SK-N-SH treated with all-trans-retinoic acid at 6 μM for 48 hours (cell line): ENCODE data around the gene PEX5L.

ENCODE experiments used
- ATAC-seq: fragments of 200-7000 bp; cut with Tn5 transposase; 3 replicates; pipeline ENCODE4 v1.9.1; 2020; ENCODE audit warnings: mild to moderate bottlenecking, moderate library complexity
- ARNTL ChIP-seq: fragments of 450-650 bp; formaldehyde crosslinking; IDR thresholded peaks from 2 replicates; pipeline ENCODE4 v1.5.0; 2020; ENCODE audit warnings: low read depth, mild to moderate bottlenecking, moderate library complexity, borderline replicate concordance
- BACH2 ChIP-seq: fragments of 250-450 bp; sonication (Bioruptor Pico); IDR thresholded peaks from 2 replicates; pipeline ENCODE4 v1.9.0; 2021; ENCODE audit warnings: mild to moderate bottlenecking, borderline replicate concordance
- CREB5 ChIP-seq: fragments of 250-450 bp; sonication (Bioruptor Pico); IDR thresholded peaks from 2 replicates; pipeline ENCODE4 v1.5.1; 2020; ENCODE audit warnings: low read depth, mild to moderate bottlenecking, moderate library complexity
- CSDC2 ChIP-seq: fragments of 250-450 bp; sonication (Bioruptor Pico); IDR thresholded peaks from 2 replicates; pipeline ENCODE4 v1.5.0; 2020; ENCODE audit warnings: mild to moderate bottlenecking, moderate library complexity
- CSRNP3 ChIP-seq: fragments of 250-450 bp; sonication (Bioruptor Pico); IDR thresholded peaks from 2 replicates; pipeline ENCODE4 v1.5.1; 2021; ENCODE audit warnings: mild to moderate bottlenecking, moderate library complexity
- ESRRG ChIP-seq: fragments of 250-450 bp; sonication (Bioruptor Pico); IDR thresholded peaks from 2 replicates; pipeline ENCODE4 v1.6.1; 2021; ENCODE audit warnings: mild to moderate bottlenecking
- ISL1 ChIP-seq: fragments of 250-450 bp; sonication (Bioruptor Pico); IDR thresholded peaks from 2 replicates; pipeline ENCODE4 v2.1.2; 2022; ENCODE audit warnings: mild to moderate bottlenecking, moderate library complexity
- OSR1 ChIP-seq: fragments of 250-450 bp; sonication (Bioruptor Pico); IDR thresholded peaks from 2 replicates; pipeline ENCODE4 v1.8.0; 2022; ENCODE audit warnings: moderate library complexity, mild to moderate bottlenecking, inconsistent platforms
- PATZ1 ChIP-seq: fragments of 250-450 bp; sonication (Bioruptor Pico); IDR thresholded peaks from 2 replicates; pipeline ENCODE4 v1.8.0; 2020; ENCODE audit warnings: mild to moderate bottlenecking, moderate library complexity, borderline replicate concordance
- POU6F1 ChIP-seq: fragments of 250-450 bp; sonication (Bioruptor Pico); IDR thresholded peaks from 2 replicates; pipeline ENCODE4 v1.8.0; 2021; ENCODE audit warnings: low read depth, mild to moderate bottlenecking, moderate library complexity, borderline replicate concordance
- PPARA ChIP-seq: fragments of 250-450 bp; sonication (Bioruptor Pico); IDR thresholded peaks from 2 replicates; pipeline ENCODE4 v1.5.0; 2020; ENCODE audit warnings: mild to moderate bottlenecking, borderline replicate concordance
- SNAI2 ChIP-seq: fragments of 250-450 bp; sonication (Bioruptor Pico); IDR thresholded peaks from 2 replicates; pipeline ENCODE4 v1.5.0; 2020; ENCODE audit warnings: mild to moderate bottlenecking, moderate library complexity
- TCF4 ChIP-seq: fragments of 250-450 bp; sonication (Bioruptor Pico); IDR thresholded peaks from 2 replicates; pipeline ENCODE4 v1.8.0; 2021; ENCODE audit warnings: mild to moderate bottlenecking, moderate library complexity, borderline replicate concordance
- TOX ChIP-seq: fragments of 250-450 bp; sonication (Bioruptor Pico); IDR thresholded peaks from 2 replicates; pipeline ENCODE4 v1.8.0; 2021; ENCODE audit warnings: mild to moderate bottlenecking, moderate library complexity, borderline replicate concordance
- TSHZ2 ChIP-seq: fragments of 250-450 bp; sonication (Bioruptor Pico); IDR thresholded peaks from 2 replicates; pipeline ENCODE4 v1.5.0; 2020; ENCODE audit warnings: mild to moderate bottlenecking, moderate library complexity
- ZC3H10 ChIP-seq: fragments of 250-450 bp; sonication (Bioruptor Pico); IDR thresholded peaks from 2 replicates; pipeline ENCODE4 v1.5.1; 2021; ENCODE audit warnings: mild to moderate bottlenecking, moderate library complexity
- ZFP3 ChIP-seq: fragments of 250-450 bp; sonication (Bioruptor Pico); IDR thresholded peaks from 2 replicates; pipeline ENCODE4 v1.5.0; 2020; ENCODE audit warnings: mild to moderate bottlenecking, moderate library complexity
- ZFP30 ChIP-seq: fragments of 450-650 bp; formaldehyde crosslinking; IDR thresholded peaks from 2 replicates; pipeline ENCODE4 v1.5.0; 2022; ENCODE audit warnings: mild to moderate bottlenecking, moderate library complexity
- ZNF565 ChIP-seq: fragments of 450-650 bp; formaldehyde crosslinking; conservative IDR thresholded peaks from 2 replicates; pipeline ENCODE4 v1.5.0; 2020; ENCODE audit warnings: low read depth, mild to moderate bottlenecking, moderate library complexity
- ZNF70 ChIP-seq: fragments of 450-650 bp; formaldehyde crosslinking; IDR thresholded peaks from 2 replicates; pipeline ENCODE4 v1.5.0; 2020; ENCODE audit warnings: mild to moderate bottlenecking, moderate library complexity
- ZNF8 ChIP-seq: fragments of 450-650 bp; formaldehyde crosslinking; IDR thresholded peaks from 2 replicates; pipeline ENCODE4 v1.5.0; 2020; ENCODE audit warnings: mild to moderate bottlenecking, moderate library complexity

PEX5L gene

GRCh38 chr3:179991104-179991503 lies 45.6 kb downstream of the PEX5L start:
- ATAC-seq: no peak
- TF ChIP-seq PATZ1 (no peak), ZFP30 (CRISPR knock-in tag) (no peak), ESRRG (CRISPR knock-in tag) (no peak)

GRCh38 chr3:179981646-179982045 lies 55.1 kb downstream of the PEX5L start:
- ATAC-seq: no peak
- TF ChIP-seq TCF4 (no peak), CREB5 (no peak), ZFP3 (CRISPR knock-in tag) (no peak), POU6F1 (CRISPR knock-in tag) (no peak), OSR1 (CRISPR knock-in tag) (no peak), ARNTL (CRISPR knock-in tag) (no peak), SNAI2 (CRISPR knock-in tag) (no peak), ESRRG (CRISPR knock-in tag) (no peak), ZNF565 (CRISPR knock-in tag) (no peak), TSHZ2 (no peak), ISL1 (CRISPR knock-in tag) (no peak), ZC3H10 (no peak)

GRCh38 chr3:179977356-179977755 lies 59.4 kb downstream of the PEX5L start:
- no peak for ATAC-seq
- no peak for TF ChIP-seq TCF4
- TF ChIP-seq ZNF70: no peak
- no peak for TF ChIP-seq TOX (CRISPR knock-in tag)
- no peak for TF ChIP-seq SNAI2 (CRISPR knock-in tag)
- no peak for TF ChIP-seq ZNF8 (CRISPR knock-in tag)
- TF ChIP-seq BACH2: no peak
- no peak for TF ChIP-seq ZNF565 (CRISPR knock-in tag)
- TF ChIP-seq PATZ1: no peak
- TF ChIP-seq ZFP30 (CRISPR knock-in tag): no peak
- TF ChIP-seq CSDC2 (CRISPR knock-in tag): no peak
- TF ChIP-seq ZC3H10: no peak
- TF ChIP-seq PPARA (CRISPR knock-in tag): no peak
- TF ChIP-seq POU6F1 (CRISPR knock-in tag): no peak
- TF ChIP-seq ZFP3 (CRISPR knock-in tag): no peak
- TF ChIP-seq ISL1 (CRISPR knock-in tag): no peak
- TF ChIP-seq CSRNP3: no peak
- no peak for TF ChIP-seq TSHZ2
